ENCODE data around the gene CYP4X1.

GRCh38 chr1:47031059-47031458 is 7.6 kb downstream of the CYP4X1 start:
- TF ChIP-seq CTCF (IDR thresholded peaks at IDR 0.05) (no peak), POLR2A (IDR thresholded peaks at IDR 0.05; ENCODE audit: low read depth) (no peak)

Measured in esophagus muscularis mucosa (tissue), 3 donors.